Measurements from ENCODE around the gene ANKEF1.

The ANKEF1 gene

DNA sequence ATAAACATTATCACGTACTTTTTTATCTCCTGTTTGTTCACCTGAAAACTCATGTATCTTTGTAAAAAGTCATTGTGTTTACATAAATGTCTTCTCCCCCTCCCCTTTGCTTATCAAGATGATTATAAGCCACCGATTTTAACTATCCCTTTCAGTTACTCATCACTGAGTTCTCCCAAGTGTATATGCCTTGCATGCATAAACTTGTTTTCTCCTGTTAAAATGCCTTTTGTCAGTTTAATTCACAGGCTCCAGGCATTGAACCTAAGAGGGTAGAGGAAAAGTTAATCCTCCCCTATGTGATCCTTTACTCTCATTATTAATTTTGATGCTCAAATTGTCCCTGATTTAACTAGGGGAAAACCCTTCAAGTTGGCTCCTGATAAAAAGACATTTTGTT, 24.2 kb downstream of the ANKEF1 start:
- TF ChIP-seq CTCF (IDR thresholded peaks at IDR 0.05; ENCODE audit: low read depth, low read length, missing control alignments): no peak
- in situ Hi-C loops (cut with HindIII; ENCODE audit: low pct_ligation_motif_present, low sequenced_read_pairs): no loop called here
- Histone ChIP-seq H3K27me3 (replicated peaks) (no peaks in the 10 kb centered on the region), H3K4me3 (ENCODE audit: low read depth, low read length) (no peak overlapping the region), H3K27ac (no peak overlapping the region), H3K36me3 (replicated peaks) (no peaks in the 10 kb centered on the region)
- no peak for DNase-seq

GRCh38 chr20:10060226-10060625, 25.4 kb downstream of the ANKEF1 start:
- H3K36me3 ChIP-seq (replicated peaks): no peaks in the 10 kb centered on the region
- in situ Hi-C loops (cut with HindIII; ENCODE audit: low pct_ligation_motif_present, low sequenced_read_pairs): no loop called here
- no peak overlapping the region for H3K27ac ChIP-seq
- H3K4me3 ChIP-seq (ENCODE audit: low read depth, low read length): no peak overlapping the region
- H3K27me3 ChIP-seq (replicated peaks): no peaks in the 10 kb centered on the region
- no peak for DNase-seq
- no peak for TF ChIP-seq CTCF (IDR thresholded peaks at IDR 0.05; ENCODE audit: low read depth, low read length, missing control alignments)

GRCh38 chr20:10061641-10062040, 26.9 kb downstream of the ANKEF1 start:
- in situ Hi-C loops (cut with HindIII; ENCODE audit: low pct_ligation_motif_present, low sequenced_read_pairs): no loop called here
- no peak for TF ChIP-seq CTCF (IDR thresholded peaks at IDR 0.05; ENCODE audit: low read depth, low read length, missing control alignments)

GRCh38 chr20:10063482-10063881, 28.7 kb downstream of the ANKEF1 start:
- TF ChIP-seq CTCF (IDR thresholded peaks at IDR 0.05; ENCODE audit: low read depth, low read length, missing control alignments): no peak
- H3K27ac ChIP-seq: no peak overlapping the region
- in situ Hi-C loops (cut with HindIII; ENCODE audit: low pct_ligation_motif_present, low sequenced_read_pairs): no loop called here
- H3K27me3 ChIP-seq (replicated peaks): no peaks in the 10 kb centered on the region
- no peak for DNase-seq
- no peak overlapping the region for H3K4me3 ChIP-seq (ENCODE audit: low read depth, low read length)
- no peaks in the 10 kb centered on the region for H3K36me3 ChIP-seq (replicated peaks)

More at GRCh38 chr20:10061641-10062040, 26.9 kb downstream of the ANKEF1 start:
- Histone ChIP-seq H3K27ac (no peak overlapping the region), H3K36me3 (replicated peaks) (no peaks in the 10 kb centered on the region), H3K27me3 (replicated peaks) (no peaks in the 10 kb centered on the region), H3K4me3 (ENCODE audit: low read depth, low read length) (no peak overlapping the region)
- DNase-seq: no peak

GRCh38 chr20:10064611-10065010, 29.8 kb downstream of the ANKEF1 start:
- no peak overlapping the region for H3K4me3 ChIP-seq (ENCODE audit: low read depth, low read length)
- TF ChIP-seq CTCF (IDR thresholded peaks at IDR 0.05; ENCODE audit: low read depth, low read length, missing control alignments): no peak
- DNase-seq: no peak
- in situ Hi-C loops (cut with HindIII; ENCODE audit: low pct_ligation_motif_present, low sequenced_read_pairs): no loop called here
- H3K27ac ChIP-seq: no peak overlapping the region
- no peaks in the 10 kb centered on the region for H3K27me3 ChIP-seq (replicated peaks)
- no peaks in the 10 kb centered on the region for H3K36me3 ChIP-seq (replicated peaks)

DNA sequence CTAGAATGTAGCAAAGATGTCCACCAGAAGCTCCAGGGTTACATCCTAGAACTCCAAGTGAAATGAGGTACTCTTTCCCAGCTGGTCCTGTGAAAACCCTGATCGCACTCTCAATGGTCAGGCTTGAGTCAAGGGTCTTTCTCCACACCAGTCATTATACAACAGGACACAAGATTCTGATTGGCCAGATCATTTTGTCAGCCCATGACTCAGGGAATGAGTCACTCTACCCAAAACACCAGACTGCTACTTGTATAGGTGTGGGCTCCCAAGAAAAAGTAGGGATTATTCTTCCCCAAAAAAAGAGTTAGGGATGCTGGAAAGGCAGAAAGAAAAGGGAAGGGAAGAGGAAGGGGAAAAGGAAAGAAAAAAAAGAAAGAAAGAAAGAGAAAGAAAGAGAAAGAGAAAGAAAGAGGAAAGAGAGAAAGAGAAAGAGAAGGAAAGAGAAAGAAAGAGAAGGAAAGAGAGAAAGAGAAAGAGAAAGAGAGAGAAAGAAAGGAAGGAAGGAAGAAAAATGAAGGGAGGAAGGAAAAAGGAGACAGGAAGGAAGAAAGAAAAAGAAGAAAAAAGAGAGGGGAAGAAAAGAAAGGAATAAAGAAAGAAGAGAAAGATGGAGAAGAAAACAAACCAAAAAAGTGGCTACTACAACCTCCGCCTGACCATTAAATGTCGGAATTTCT, 30.5 kb downstream of the ANKEF1 start:
- H3K27me3 ChIP-seq (replicated peaks): no peaks in the 10 kb centered on the region
- in situ Hi-C loops (cut with HindIII; ENCODE audit: low pct_ligation_motif_present, low sequenced_read_pairs): no loop called here
- TF ChIP-seq CTCF (IDR thresholded peaks at IDR 0.05; ENCODE audit: low read depth, low read length, missing control alignments): no peak
- H3K4me3 ChIP-seq (ENCODE audit: low read depth, low read length): no peak overlapping the region
- H3K36me3 ChIP-seq (replicated peaks): no peaks in the 10 kb centered on the region
- no peak overlapping the region for H3K27ac ChIP-seq
- no peak for DNase-seq
